Keratinocyte (primary cell): ENCODE measurements around the gene C2orf76. TPM values are rescaled to one million over a fixed set of nuclear protein-coding genes. Genes with fewer than 3 reads are reported as not detected.

Source experiments
- DNase-seq: peaks from one replicate; pipeline ENCODE4 v3.0.0-alpha.2; 2011; ENCODE audit warnings: low read depth, missing footprints, low spot score
- FAIRE-seq: peaks from 2 replicates; lab custom pipeline; 2011; peaks lifted over from hg19 to GRCh38; lab: Jason Lieb, UNC
- H2AFZ ChIP-seq: 2 replicates; pipeline ENCODE4 v1.6.0; 2012; ENCODE audit warnings: low read length, control low read depth, inconsistent platforms; ENCODE audit not compliant: control insufficient read depth
- H3K27ac ChIP-seq: 2 replicates; pipeline ENCODE4 v1.5.1; 2011; ENCODE audit warnings: low read length; ENCODE audit not compliant: control insufficient read depth, insufficient read depth
- H3K27me3 ChIP-seq: 3 replicates; pipeline ENCODE4 v1.6.0; 2011; ENCODE audit warnings: low read length; ENCODE audit not compliant: control insufficient read depth, insufficient read depth; ENCODE audit errors: extremely low read depth
- H3K36me3 ChIP-seq, 2 experiments: 2 replicates in 1 of 2; 3 replicates in 1 of 2; pipeline ENCODE4 v1.5.1; 2011; ENCODE audit warnings: low read length in 2 of 2, mild to moderate bottlenecking in 1 of 2; ENCODE audit not compliant: control insufficient read depth in 2 of 2, insufficient read depth in 2 of 2; ENCODE audit errors: extremely low read depth in 1 of 2
- H3K4me1 ChIP-seq: 3 replicates; pipeline ENCODE4 v1.5.1; 2011; ENCODE audit warnings: low read length; ENCODE audit not compliant: control insufficient read depth, insufficient read depth; ENCODE audit errors: extremely low read depth
- H3K4me2 ChIP-seq: 3 replicates; pipeline ENCODE4 v1.6.0; 2011; ENCODE audit warnings: low read depth, low read length; ENCODE audit not compliant: control insufficient read depth, insufficient read depth; ENCODE audit errors: extremely low read depth
- H3K4me3 ChIP-seq, 3 experiments: fragments of 200-600 bp in 1 of 3; sonication (generic) in 1 of 3; 2 replicates in 2 of 3; 3 replicates in 1 of 3; pipeline ENCODE4 v1.5.1; 2011 to 2016; ENCODE audit warnings: low read length in 3 of 3, mild to moderate bottlenecking in 3 of 3, control low read depth in 2 of 3, inconsistent platforms in 1 of 3, low read depth in 1 of 3, mixed read lengths in 1 of 3, mixed run types in 1 of 3, moderate library complexity in 1 of 3; ENCODE audit not compliant: control insufficient read depth in 2 of 3, insufficient read depth in 2 of 3; ENCODE audit errors: extremely low read depth in 1 of 3
- H3K79me2 ChIP-seq: 2 replicates; pipeline ENCODE4 v1.6.0; 2012; ENCODE audit warnings: low read length; ENCODE audit not compliant: control insufficient read depth, insufficient read depth
- H3K9ac ChIP-seq: 3 replicates; pipeline ENCODE4 v1.6.0; 2011; ENCODE audit warnings: low read length; ENCODE audit not compliant: control insufficient read depth, insufficient read depth; ENCODE audit errors: extremely low read depth
- H3K9me1 ChIP-seq: 3 replicates; pipeline ENCODE4 v1.6.0; 2011; ENCODE audit warnings: low read length; ENCODE audit not compliant: control insufficient read depth, insufficient read depth; ENCODE audit errors: extremely low read depth
- H3K9me3 ChIP-seq: 2 replicates; pipeline ENCODE4 v1.5.1; 2012; ENCODE audit warnings: low read depth, low read length; ENCODE audit not compliant: control insufficient read depth
- H4K20me1 ChIP-seq: 3 replicates; pipeline ENCODE4 v1.6.0; 2011; ENCODE audit warnings: low read length; ENCODE audit not compliant: control insufficient read depth, insufficient read depth; ENCODE audit errors: extremely low read depth
- CTCF ChIP-seq, 3 experiments: IDR thresholded peaks in 1 of 3; conservative IDR thresholded peaks in 1 of 3; optimal IDR thresholded peaks in 1 of 3; 2 replicates in 2 of 3; 3 replicates in 1 of 3; pipeline versions ENCODE3 to v1.5.1; 2011; ENCODE audit warnings: low read length in 3 of 3, mild to moderate bottlenecking in 3 of 3, moderate library complexity in 2 of 3, control low read depth in 1 of 3, inconsistent platforms in 1 of 3; ENCODE audit not compliant: insufficient read depth in 2 of 3; ENCODE audit errors: extremely low read depth in 1 of 3
- EZH2 ChIP-seq: IDR thresholded peaks from one replicate; pipeline ENCODE4 v1.6.1; 2012; ENCODE audit warnings: inconsistent platforms, mild to moderate bottlenecking, low read length, moderate library complexity
- dilution Hi-C: fragments of 300-500 bp; cut with MboI; formaldehyde crosslinking; loops from one replicate; pipeline ENCODE4 v1.7.0; 2020; ENCODE audit warnings: low sequenced_read_pairs; ENCODE audit not compliant: extremely low pct_ligation_motif_present
- polyA plus RNA-seq, 5 experiments: library from polyadenylated mRNA; depleted of rRNA in 3 of 5; stranded (reverse) in 3 of 5; stranded (forward) in 1 of 5; unstranded in 1 of 5; fragments of >200 nt; gene quantifications; 1 replicate in 1 of 5; 2 replicates in 3 of 5; 3 replicates in 1 of 5; pipeline versions ENCODE4 v1.2.1 to v1.2.3, GENCODE V29; 2011 to 2012; ENCODE audit warnings: missing spikeins in 2 of 5, low read depth in 1 of 5, low replicate concordance in 1 of 5

Gene C2orf76
- polyA plus RNA-seq, 1 donor (not counting 4 experiments of a cell fraction or from before 2014, with no cell fraction given): 17.9 TPM

DNA sequence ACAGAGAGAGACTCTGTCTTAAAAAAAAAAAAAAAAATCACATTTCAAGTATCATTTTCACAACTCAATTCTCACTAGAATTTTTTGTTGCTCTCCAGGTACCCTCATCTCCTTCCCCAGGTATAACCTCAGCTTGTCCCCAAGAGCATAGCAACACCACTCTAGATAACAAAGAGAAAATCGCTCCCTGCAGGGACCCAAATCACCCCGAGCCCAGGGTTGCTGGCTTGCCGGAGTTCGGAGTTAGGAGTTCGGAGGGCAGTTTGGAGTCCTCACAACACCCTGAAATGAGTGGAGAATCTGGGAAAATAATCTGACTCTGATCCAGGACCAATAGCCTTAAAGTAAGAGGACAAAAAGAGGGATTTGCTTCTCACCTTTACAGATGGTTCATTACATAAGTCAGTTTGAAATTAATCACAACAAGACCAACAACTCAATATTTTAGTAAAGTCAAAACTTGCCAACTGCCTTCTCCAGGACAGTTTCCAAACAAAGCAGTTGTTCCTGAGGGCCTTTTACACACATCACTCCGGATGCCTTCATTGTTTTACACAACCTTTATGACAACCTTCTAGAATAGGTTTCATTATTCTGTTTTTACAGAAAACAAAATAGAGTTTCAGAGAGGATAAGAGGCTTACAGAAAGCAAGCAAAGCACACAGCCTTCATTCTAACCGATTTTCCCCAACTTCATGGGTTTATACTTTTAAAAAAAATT, 59.1 kb downstream of the C2orf76 start:
- no peak for DNase-seq
- Histone ChIP-seq H3K79me2 (no peaks in the 10 kb centered on the region), H3K9me1 (no peaks in the 10 kb centered on the region), H2AFZ (no peak overlapping the region), H3K27me3 (peaks cover 14% of the 10 kb centered on the region), H3K27ac (no peak overlapping the region), H4K20me1 (no peaks in the 10 kb centered on the region), H3K36me3 (no peaks in the 10 kb centered on the region), H3K4me3 (no peak overlapping the region), H3K9ac (no peak overlapping the region), H3K4me2 (no peak overlapping the region), H3K4me1 (peaks cover 5% of the 10 kb centered on the region), H3K9me3 (no peaks in the 10 kb centered on the region)
- dilution Hi-C loops: no loop called here
- TF ChIP-seq EZH2 (no peak), CTCF (optimal IDR thresholded peaks at IDR 0.05 in 1 of 3, IDR thresholded peaks at IDR 0.05 in 1 of 3, conservative IDR thresholded peaks at IDR 0.05 in 1 of 3; ENCODE audit: extremely low read depth in 1 of 3, insufficient read depth in 2 of 3, low read length in 3 of 3) (no peak)
- no peak for FAIRE-seq

GRCh38 chr2:119306196-119306590, 60.4 kb downstream of the C2orf76 start:
- dilution Hi-C loops: no loop called here
- FAIRE-seq: peak; percentile 67
- Histone ChIP-seq H3K9ac (peak overlapping the region; percentile 30), H3K4me2 (peak overlapping the region; percentile 86), H3K4me3 (peak overlapping the region in 2 of 3 experiments; percentile 43 to 62), H3K79me2 (no peaks in the 10 kb centered on the region), H3K27ac (no peak overlapping the region), H3K4me1 (peaks cover 5% of the 10 kb centered on the region), H3K9me1 (no peaks in the 10 kb centered on the region), H3K36me3 (no peaks in the 10 kb centered on the region), H3K27me3 (peaks cover 14% of the 10 kb centered on the region), H3K9me3 (no peaks in the 10 kb centered on the region), H2AFZ (peak overlapping the region; percentile 86), H4K20me1 (no peaks in the 10 kb centered on the region)
- no peak for DNase-seq
- no peak for TF ChIP-seq CTCF (optimal IDR thresholded peaks at IDR 0.05 in 1 of 3, IDR thresholded peaks at IDR 0.05 in 1 of 3, conservative IDR thresholded peaks at IDR 0.05 in 1 of 3; ENCODE audit: extremely low read depth in 1 of 3, insufficient read depth in 2 of 3, low read length in 3 of 3)
